NCI-H2029 (cell line): ENCODE results near the gene MS4A6A.
"Not testable (repeated sequence)": the region's sequence is repeated elsewhere in the genome, so short reads cannot be mapped to it uniquely, and the experiment has no call there.

ENCODE experiments used
- DNase-seq: peaks from one replicate; lab custom pipeline; 2025; lab: John Stamatoyannopoulos, UW

Gene MS4A6A

GRCh38 chr11:60182541-60183330 is at the start of gene MS4A6A:
TSS of gene MS4A6A (minus strand) at chr11:60183083. CDS start at chr11:60181727, 1,356 bp downstream.
- no peak for DNase-seq

GRCh38 chr11:60230681-60231080 is 47.8 kb upstream of the MS4A6A start:
- no peak for DNase-seq

GRCh38 chr11:60222141-60222540 is 39.3 kb upstream of the MS4A6A start:
- no peak for DNase-seq

- no peak for DNase-seq
Measured at GRCh38 chr11:60221692-60222091, 38.8 kb upstream of the MS4A6A start.

- DNase-seq = no peak
Measured at GRCh38 chr11:60221181-60221580, 38.3 kb upstream of the MS4A6A start.

- DNase-seq = no peak
Measured at GRCh38 chr11:60214386-60214785, 31.5 kb upstream of the MS4A6A start.

GRCh38 chr11:60211206-60211605 is 28.3 kb upstream of the MS4A6A start:
- DNase-seq = no peak

- no peak for DNase-seq
Measured at GRCh38 chr11:60209977-60210376, 27.1 kb upstream of the MS4A6A start.

GRCh38 chr11:60208951-60209350 is 26.1 kb upstream of the MS4A6A start:
- no peak for DNase-seq

GRCh38 chr11:60208146-60208895 is 25.4 kb upstream of the MS4A6A start:
- DNase-seq = no peak

- no peak for DNase-seq
Measured at GRCh38 chr11:60206616-60207015, 23.7 kb upstream of the MS4A6A start.

GRCh38 chr11:60204922-60205321 is 22.0 kb upstream of the MS4A6A start:
- no peak for DNase-seq

GRCh38 chr11:60201334-60201733 is 18.5 kb upstream of the MS4A6A start:
- not testable (repeated sequence) for DNase-seq

GRCh38 chr11:60197442-60197841 is 14.6 kb upstream of the MS4A6A start:
- DNase-seq = no peak

GRCh38 chr11:60195923-60196368 is 13.1 kb upstream of the MS4A6A start:
- DNase-seq = no peak

- no peak for DNase-seq
Measured at GRCh38 chr11:60194511-60194910, 11.6 kb upstream of the MS4A6A start.

GRCh38 chr11:60193687-60194433 is 11.0 kb upstream of the MS4A6A start:
- peak; percentile 24 for DNase-seq

- DNase-seq = not testable (repeated sequence)
Measured at GRCh38 chr11:60192564-60192963, 9.7 kb upstream of the MS4A6A start.

- not testable (repeated sequence) for DNase-seq
Measured at GRCh38 chr11:60188481-60188880, 5.6 kb upstream of the MS4A6A start.

- DNase-seq = not testable (repeated sequence)
Measured at GRCh38 chr11:60186128-60186527, 3.2 kb upstream of the MS4A6A start.

- DNase-seq = not testable (repeated sequence)
Measured at GRCh38 chr11:60185512-60185827, 2.6 kb upstream of the MS4A6A start.

- no peak for DNase-seq
Measured at GRCh38 chr11:60184824-60185511, 2.1 kb upstream of the MS4A6A start.
